ENCODE measurements around the gene PIPOX.
"Not testable (repeated sequence)": the region's sequence is repeated elsewhere in the genome, so short reads cannot be mapped to it uniquely, and the experiment has no call there.

Gene PIPOX

DNA sequence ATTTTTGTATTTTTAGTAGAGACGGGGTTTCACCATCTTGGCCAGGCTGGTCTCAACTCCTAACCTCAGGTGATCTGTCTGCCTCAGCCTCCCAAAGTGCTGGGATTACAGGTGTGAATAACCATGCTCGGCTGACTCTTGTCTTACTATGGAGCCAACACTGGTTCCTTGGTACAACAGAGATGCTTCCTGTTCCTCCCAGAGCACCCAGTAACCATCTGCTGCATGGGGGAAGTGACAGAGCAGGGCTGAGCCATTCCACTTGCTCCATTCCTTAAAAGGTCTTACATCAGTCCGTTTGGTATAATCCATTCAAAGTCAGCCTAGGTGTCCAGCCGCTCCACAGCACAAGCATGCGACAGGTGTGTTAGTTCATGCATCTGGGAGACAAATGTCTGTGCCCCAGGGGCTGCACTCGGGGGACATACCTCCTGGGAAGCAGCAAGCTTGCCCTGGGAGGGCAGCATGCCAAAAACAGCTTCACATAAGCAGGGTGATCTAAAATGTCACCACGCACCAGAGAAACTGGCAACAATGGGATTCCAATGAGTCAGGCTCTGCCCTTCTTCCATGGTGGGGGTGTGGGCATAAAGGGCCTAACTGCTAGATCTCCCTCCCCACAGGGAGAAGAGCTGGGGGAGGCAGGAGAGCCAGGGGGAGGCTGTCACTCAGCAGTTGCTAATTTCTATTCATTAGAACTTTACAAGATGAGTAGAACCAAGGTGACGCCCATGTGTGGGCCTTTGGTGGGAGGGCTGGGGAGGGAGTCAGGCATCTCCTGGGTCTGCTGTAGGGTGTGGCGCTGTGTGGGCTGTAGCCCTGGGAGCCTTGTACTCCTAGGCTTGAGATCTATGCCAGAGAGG, 35.5 kb downstream of the PIPOX start:
- DNase-seq, result no peak

DNA sequence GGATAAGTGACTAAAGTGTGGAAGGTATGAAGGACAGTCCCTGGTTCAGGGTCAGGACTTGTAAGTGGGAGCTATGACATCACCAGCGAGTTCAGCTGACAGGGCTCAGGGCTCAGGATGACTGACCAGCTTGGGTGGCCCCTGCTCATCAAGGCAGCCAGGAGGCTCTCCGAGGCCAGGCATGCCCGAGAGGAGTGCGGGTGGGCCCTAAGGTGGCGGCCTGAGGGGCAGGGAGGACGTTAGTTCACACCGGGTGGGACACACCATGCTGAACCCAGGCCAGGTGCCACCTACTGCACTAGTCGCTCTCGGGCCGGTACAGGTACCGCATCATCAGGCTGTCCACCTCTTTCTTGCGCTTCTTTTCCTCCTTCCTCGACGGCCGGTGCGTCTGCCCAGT, 36.5 kb downstream of the PIPOX start:
- DNase-seq, result no peak

- no peak for DNase-seq
Observed at GRCh38 chr17:29079887-29080286, 36.9 kb downstream of the PIPOX start.

DNA sequence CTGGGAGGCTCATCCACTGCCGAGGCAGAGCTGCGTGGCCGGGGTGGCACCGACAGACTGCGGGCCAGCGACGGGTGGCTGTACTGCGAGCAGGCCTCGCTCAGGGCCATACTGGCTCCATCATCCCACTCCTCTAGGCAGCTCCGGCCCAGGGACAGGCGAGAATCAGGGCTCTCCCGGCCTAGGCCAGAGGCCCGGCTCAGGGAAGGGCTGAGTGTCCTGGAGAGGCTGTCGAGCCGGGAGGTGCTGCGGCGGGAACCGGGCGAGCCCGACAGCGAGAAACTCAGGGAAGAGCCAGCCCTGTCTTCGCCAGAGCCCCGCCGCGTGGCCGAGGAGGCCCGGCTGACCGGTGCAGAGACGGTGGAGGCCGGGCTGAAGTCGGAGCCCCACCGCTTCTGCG, 37.4 kb downstream of the PIPOX start:
- no peak for DNase-seq

- DNase-seq, result no peak
Observed at GRCh38 chr17:29080965-29081364, 38.0 kb downstream of the PIPOX start.

DNA sequence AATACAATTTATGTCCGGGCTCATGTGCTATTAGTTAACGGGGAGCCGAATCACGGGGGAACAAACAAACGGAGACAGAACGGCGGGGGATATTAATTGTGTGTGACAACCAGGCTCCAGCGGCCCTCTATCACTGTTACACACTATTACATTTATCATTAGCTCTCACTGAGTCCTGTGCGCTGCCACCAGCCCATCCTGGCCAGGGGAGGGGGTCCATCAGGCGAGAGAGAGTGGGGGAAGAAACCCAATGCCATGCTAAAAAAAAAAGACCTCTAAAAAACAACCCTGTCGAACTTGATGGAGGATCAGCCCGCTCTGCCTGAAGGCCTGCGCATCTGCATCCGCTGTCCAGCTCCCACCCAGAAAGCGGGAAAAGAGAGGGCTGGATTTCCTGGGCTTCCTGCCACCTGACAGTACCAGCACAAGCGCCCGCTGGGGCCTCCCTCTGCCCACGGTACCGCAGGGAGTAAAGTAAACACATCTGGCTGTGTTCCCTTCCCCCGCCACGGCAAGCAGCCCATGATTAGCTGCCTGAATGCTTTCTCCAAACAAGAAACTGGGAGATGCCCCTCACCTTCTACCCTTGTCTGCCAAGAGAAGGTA, 41.7 kb downstream of the PIPOX start:
- DNase-seq, result peak; percentile 31

- DNase-seq, result no peak
Observed at GRCh38 chr17:29085223-29085622, 42.3 kb downstream of the PIPOX start.

DNA sequence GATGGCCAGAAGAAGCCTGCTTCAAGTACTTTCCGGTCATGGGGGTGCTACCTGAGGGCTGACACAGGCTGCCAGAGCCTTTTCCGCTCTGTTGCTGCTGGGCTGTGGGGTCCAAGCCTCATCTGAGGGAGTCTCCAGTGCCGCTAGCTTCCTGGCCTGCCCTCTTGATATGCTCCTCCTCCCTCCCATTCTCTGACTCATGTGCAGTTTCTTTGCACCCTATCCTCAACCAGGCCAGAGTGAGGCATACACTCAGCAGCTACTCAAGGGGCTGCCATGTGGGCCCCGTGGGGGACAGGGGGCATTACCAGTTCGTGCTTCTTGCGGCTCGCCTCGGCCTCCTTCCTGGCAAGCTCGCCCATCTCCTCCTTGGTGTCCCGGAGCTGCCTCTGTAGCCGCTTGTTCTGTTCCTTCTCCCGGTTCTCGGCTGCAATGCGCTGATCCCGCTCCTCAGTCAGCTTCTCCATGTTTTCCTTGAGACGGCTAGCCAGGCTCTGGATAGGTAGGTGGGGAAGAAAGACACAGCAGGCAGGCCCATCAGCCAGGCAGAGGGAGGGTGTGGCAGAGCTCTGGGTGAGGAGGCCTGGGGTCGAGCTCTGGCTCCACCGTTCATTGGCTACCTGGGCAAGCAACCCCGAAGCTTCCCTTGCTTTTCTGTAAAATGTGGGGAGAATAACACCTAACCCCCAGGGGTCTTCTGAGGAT, 43.8 kb downstream of the PIPOX start:
- DNase-seq, result no peak

- not testable (repeated sequence) for DNase-seq
Observed at GRCh38 chr17:29088782-29089181, 45.8 kb downstream of the PIPOX start.

DNA sequence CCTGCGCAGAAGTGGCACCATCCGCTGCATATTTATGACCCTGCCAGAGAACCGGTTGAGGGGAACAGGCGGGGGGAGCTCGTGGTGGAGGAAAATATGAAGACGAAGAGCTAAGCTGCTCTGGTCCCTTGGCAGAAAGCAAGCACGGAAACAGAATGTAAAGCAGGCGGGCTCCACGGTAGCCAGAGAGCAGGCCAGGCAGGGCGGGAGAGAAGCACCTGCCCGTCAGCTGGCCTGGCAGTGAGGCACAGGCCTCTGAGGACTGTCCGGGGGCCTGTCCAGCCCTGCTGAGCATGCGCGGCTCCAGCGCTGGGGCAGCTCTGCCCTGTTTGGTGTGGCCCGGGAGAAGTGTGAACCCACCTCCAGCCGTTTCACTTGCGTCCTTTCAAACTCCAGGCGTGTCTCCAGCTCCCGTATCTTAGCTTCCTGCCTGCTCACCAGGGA, 46.7 kb downstream of the PIPOX start:
- peak; percentile 84 for DNase-seq

DNA sequence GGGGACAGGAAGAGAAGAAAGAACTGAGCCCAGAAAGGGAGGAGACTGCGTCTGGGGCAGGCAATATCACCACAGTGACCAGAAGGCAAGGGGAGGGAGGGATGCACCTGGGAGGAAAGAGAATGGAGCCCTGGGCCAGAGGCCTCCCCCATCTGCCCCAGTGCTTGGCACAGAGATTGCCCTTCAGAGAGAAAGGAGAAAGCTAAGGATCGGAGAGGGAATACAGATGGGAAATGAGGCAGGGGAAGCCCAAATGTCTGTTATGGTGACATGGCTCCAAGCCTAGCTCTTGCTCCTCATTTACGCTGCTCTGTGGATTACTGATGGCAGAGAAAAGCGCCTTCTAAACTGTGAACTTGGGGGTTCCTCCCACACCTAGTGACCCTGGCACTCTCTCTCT, 47.2 kb downstream of the PIPOX start:
- DNase-seq, result no peak

DNA sequence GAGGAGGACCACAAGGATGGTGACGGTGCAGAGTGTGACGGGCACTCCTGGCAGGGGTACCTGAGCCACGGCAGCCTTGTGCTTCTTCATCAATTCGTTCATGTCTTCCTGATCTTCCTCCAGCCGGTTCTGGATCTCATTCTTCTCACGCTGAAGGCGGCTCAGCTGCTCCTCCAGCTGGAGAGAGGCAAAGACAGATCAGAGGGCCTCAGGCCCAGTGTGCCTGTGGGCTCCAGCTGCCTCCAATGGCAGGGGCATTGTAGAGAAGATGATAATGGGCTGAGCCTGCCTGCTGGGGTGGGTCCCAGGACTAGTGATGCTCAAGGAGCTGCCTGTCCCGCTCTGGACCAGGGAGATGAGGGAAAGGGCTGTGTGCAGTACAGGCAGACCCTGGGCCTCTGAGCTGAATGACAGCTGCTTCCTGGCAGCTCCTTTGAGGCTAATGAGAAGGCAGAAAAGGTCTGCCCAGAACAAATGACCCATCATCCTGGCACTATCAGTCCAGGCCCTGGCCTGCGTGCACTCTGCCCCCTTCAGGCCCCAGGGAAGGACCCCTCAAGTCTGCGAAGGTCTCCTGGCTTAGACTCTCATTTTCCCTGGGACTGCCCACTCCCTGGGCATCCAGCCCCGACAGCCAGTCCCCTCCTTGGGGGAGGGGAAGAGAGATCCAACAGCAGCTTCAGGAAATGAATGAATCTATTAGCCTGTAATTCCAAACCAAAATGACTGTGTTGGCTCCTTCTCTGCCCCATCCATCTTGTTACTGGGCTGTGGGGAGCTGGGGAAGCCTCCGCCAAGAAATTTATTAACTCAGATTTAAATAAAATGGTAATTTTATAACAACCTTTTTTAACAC, 48.0 kb downstream of the PIPOX start:
- peak; percentile 14 for DNase-seq

GRCh38 chr17:29091606-29092289, 48.8 kb downstream of the PIPOX start:
- DNase-seq, result no peak

- no peak for DNase-seq
Observed at GRCh38 chr17:29093090-29093871, 50.3 kb downstream of the PIPOX start.

- no peak for DNase-seq
Observed at GRCh38 chr17:29094101-29094708, 51.3 kb downstream of the PIPOX start.

- DNase-seq, result no peak
Observed at GRCh38 chr17:29095439-29095838, 52.5 kb downstream of the PIPOX start.

DNA sequence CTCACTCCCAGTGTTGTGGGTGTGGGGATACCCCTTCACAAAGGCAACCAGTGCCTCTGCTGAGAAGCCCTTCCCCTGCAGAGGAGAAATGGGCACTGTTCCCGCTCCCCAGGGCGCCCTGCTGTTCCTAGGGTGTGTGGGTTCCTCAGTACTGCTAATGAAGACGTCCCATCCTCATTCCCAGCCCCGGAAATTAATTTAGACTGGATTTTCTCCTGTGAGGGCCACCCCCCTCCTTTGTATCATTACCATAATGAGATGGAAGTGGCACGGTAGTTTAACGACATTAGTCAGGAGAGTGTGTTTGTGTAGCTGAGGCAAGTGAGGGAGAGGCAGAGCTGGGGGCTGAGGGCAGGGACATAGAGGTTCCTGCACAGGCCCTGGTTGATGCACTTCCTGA, 53.2 kb downstream of the PIPOX start:
- DNase-seq, result no peak

GRCh38 chr17:29099527-29099926, 56.6 kb downstream of the PIPOX start:
- no peak for DNase-seq

DNA sequence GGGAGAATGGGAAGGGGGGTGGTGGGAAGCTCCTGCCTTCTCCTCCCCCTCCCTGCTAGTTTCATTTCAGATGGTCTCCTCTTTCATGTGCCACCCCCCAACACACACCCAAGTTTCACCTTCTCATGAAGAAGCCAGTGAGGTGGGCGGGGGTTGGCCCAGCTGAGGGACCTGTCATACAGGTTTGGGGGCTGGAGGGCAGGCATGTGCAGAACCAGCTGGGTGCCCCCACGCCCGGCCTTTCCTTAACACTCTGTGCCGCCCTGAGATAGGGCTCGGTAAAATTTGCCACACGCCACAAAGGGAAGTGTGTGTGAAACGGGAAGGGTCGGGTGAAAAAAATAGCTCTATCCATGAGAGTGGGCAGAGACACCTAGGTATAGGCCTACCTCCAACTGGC, 57.4 kb downstream of the PIPOX start:
- DNase-seq, result no peak

GRCh38 chr17:29102046-29102445, 59.1 kb downstream of the PIPOX start:
- no peak for DNase-seq

GRCh38 chr17:29102741-29103181, 59.8 kb downstream of the PIPOX start:
- no peak for DNase-seq
